Measurements from ENCODE around the gene SNRPD3.

The SNRPD3 gene

DNA sequence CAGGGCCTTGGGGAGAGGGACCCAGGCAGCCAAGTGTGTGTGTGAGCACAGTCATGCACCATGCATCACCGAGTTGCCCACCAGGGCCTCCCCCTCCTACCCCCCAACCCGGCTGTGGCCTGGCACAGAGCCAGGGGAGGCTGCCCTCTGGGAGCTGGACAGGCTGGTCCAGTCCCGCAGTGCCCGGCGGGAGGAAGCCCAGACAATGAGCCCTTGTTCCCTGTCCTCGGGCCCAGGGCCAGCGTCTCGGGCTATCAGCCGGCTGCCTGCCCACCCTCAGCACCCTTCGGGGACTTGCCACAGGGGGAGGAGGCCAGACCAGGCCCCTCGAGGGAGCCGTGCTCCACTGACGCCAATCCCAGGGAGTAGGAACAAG lies 32.6 kb downstream of the SNRPD3 start:
- Histone ChIP-seq H3K27me3 (ENCODE audit: insufficient read depth, low read length, poor library complexity) (no peaks in the 10 kb centered on the region), H3K79me2 (ENCODE audit: insufficient read depth, low read length) (no peaks in the 10 kb centered on the region), H4K20me1 (ENCODE audit: insufficient read depth, low read length) (no peaks in the 10 kb centered on the region), H3K36me3 (ENCODE audit: insufficient read depth, low read length) (no peaks in the 10 kb centered on the region), H2AFZ (ENCODE audit: low read depth, low read length) (no peak overlapping the region), H3K27ac (ENCODE audit: low read length) (no peak overlapping the region), H3K9ac (ENCODE audit: low read depth, low read length) (no peak overlapping the region), H3K9me3 (ENCODE audit: insufficient read depth, low read length, severe bottlenecking) (no peaks in the 10 kb centered on the region), H3K4me2 (ENCODE audit: insufficient read depth, low read length) (no peak overlapping the region), H3K4me1 (ENCODE audit: insufficient read depth, low read length) (no peaks in the 10 kb centered on the region), H3K4me3 (ENCODE audit: low read depth in 1 of 2, low read length in 2 of 2) (no peak overlapping the region)
- no peak for DNase-seq
- no peak for TF ChIP-seq EZH2 (IDR thresholded peaks at IDR 0.05; ENCODE audit: borderline replicate concordance, low read depth, low read length, severe bottlenecking)
- TF ChIP-seq, protein P1, sequence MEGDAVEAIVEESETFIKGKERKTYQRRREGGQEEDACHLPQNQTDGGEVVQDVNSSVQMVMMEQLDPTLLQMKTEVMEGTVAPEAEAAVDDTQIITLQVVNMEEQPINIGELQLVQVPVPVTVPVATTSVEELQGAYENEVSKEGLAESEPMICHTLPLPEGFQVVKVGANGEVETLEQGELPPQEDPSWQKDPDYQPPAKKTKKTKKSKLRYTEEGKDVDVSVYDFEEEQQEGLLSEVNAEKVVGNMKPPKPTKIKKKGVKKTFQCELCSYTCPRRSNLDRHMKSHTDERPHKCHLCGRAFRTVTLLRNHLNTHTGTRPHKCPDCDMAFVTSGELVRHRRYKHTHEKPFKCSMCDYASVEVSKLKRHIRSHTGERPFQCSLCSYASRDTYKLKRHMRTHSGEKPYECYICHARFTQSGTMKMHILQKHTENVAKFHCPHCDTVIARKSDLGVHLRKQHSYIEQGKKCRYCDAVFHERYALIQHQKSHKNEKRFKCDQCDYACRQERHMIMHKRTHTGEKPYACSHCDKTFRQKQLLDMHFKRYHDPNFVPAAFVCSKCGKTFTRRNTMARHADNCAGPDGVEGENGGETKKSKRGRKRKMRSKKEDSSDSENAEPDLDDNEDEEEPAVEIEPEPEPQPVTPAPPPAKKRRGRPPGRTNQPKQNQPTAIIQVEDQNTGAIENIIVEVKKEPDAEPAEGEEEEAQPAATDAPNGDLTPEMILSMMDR (IDR thresholded peaks at IDR 0.05; ENCODE audit: borderline replicate concordance, extremely low read depth, low read length, poor library complexity, severe bottlenecking), result no peak
- no peak for ATAC-seq (ENCODE audit: insufficient read depth, low read depth)

DNA sequence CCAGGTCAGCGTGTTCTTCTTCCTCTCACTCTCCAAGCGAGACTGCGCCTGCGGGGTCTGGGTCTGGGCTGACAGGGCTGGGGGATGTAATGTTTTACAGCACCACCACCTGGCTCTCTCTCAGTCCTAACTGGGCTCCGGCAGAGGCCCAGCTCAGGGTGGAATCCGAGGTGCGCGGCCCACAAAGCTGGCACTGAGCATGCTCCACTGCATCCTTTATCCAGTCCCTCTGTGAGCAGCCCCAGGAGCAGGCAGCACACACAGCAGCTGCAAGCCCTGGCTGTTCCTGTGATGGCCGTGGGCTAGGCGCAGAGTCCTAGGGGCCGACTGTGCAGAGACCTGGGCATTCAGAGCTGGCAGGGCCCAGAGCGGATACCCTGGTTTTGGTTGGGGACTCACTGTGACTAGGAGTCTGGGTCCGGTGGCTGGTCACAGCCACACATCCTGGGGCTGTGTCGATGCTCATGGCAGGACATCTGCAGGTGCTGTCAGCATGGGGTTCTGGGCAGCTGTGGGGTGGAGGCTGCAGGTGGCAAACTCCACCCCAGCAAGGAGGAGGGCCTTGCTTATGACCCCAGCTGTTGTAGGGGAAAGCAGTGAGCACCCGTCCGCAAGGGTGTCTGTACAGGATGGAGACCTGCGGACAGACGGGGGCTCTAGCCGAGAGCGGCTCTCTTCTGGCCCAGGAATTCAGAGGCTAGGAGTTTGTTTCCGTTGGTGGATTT lies 33.1 kb downstream of the SNRPD3 start:
- no peak overlapping the region for H2AFZ ChIP-seq (ENCODE audit: low read depth, low read length)
- H3K79me2 ChIP-seq (ENCODE audit: insufficient read depth, low read length), result no peaks in the 10 kb centered on the region
- H3K4me1 ChIP-seq (ENCODE audit: insufficient read depth, low read length), result no peaks in the 10 kb centered on the region
- no peak for ATAC-seq (ENCODE audit: insufficient read depth, low read depth)
- TF ChIP-seq, protein P1 (IDR thresholded peaks at IDR 0.05; ENCODE audit: borderline replicate concordance, extremely low read depth, low read length, poor library complexity, severe bottlenecking), result no peak
- TF ChIP-seq EZH2 (IDR thresholded peaks at IDR 0.05; ENCODE audit: borderline replicate concordance, low read depth, low read length, severe bottlenecking), result no peak
- H3K4me2 ChIP-seq (ENCODE audit: insufficient read depth, low read length), result no peak overlapping the region
- H3K4me3 ChIP-seq (ENCODE audit: low read depth in 1 of 2, low read length in 2 of 2), result no peak overlapping the region
- no peaks in the 10 kb centered on the region for H4K20me1 ChIP-seq (ENCODE audit: insufficient read depth, low read length)
- no peak for DNase-seq
- H3K9ac ChIP-seq (ENCODE audit: low read depth, low read length), result no peak overlapping the region
- no peaks in the 10 kb centered on the region for H3K36me3 ChIP-seq (ENCODE audit: insufficient read depth, low read length)
- H3K27me3 ChIP-seq (ENCODE audit: insufficient read depth, low read length, poor library complexity), result no peaks in the 10 kb centered on the region
- no peaks in the 10 kb centered on the region for H3K9me3 ChIP-seq (ENCODE audit: insufficient read depth, low read length, severe bottlenecking)
- no peak overlapping the region for H3K27ac ChIP-seq (ENCODE audit: low read length)

DNA sequence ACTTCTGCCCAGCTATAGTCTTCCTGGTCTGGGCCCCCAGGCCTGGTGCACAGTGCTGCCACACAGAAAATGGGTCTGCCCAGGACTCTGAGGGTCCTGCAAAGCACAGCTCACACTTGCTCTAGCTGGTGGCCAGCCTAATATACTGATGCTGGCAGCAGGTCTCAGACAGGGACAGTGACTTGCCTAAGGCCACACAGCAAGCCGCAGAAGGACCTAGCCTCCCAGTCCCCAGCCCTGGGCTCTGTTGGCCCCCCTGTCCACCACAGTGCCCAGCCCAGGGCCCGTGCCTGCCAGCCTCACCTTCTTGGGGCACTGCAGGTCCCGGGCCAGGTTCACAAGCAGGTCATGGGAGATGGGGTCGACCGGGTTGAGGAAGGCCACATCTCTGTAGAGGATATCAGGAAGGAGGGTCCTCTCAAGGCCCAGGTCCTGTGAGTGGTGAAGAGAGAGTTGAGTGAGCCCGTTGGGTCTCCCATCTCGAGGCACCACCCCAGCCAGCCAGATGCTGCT lies 33.8 kb downstream of the SNRPD3 start:
- no peak for ATAC-seq (ENCODE audit: insufficient read depth, low read depth)
- DNase-seq, result no peak
- Histone ChIP-seq H3K27ac (ENCODE audit: low read length) (no peak overlapping the region), H3K27me3 (ENCODE audit: insufficient read depth, low read length, poor library complexity) (no peaks in the 10 kb centered on the region), H3K79me2 (ENCODE audit: insufficient read depth, low read length) (no peaks in the 10 kb centered on the region), H4K20me1 (ENCODE audit: insufficient read depth, low read length) (no peaks in the 10 kb centered on the region), H3K4me1 (ENCODE audit: insufficient read depth, low read length) (no peaks in the 10 kb centered on the region), H3K4me2 (ENCODE audit: insufficient read depth, low read length) (no peak overlapping the region), H3K4me3 (ENCODE audit: low read depth in 1 of 2, low read length in 2 of 2) (no peak overlapping the region), H3K9me3 (ENCODE audit: insufficient read depth, low read length, severe bottlenecking) (no peaks in the 10 kb centered on the region), H3K9ac (ENCODE audit: low read depth, low read length) (no peak overlapping the region), H2AFZ (ENCODE audit: low read depth, low read length) (no peak overlapping the region), H3K36me3 (ENCODE audit: insufficient read depth, low read length) (no peaks in the 10 kb centered on the region)
- TF ChIP-seq, protein P1 (IDR thresholded peaks at IDR 0.05; ENCODE audit: borderline replicate concordance, extremely low read depth, low read length, poor library complexity, severe bottlenecking), result no peak
- TF ChIP-seq EZH2 (IDR thresholded peaks at IDR 0.05; ENCODE audit: borderline replicate concordance, low read depth, low read length, severe bottlenecking), result no peak

Data from DND-41 (cell line).